K562 (cell line): ENCODE results near the gene CD2. TPM values are rescaled to one million over a fixed set of nuclear protein-coding genes. Genes with fewer than 3 reads are reported as not detected.
A peak's percentile ranks its signal among the peaks of the same experiment; 100 is the strongest.

ENCODE experiments used
- ATF7 ChIP-seq: fragments of 450-650 bp; IDR thresholded peaks from 2 replicates; pipeline ENCODE4 v1.7.1; 2014; ENCODE audit warnings: mild to moderate bottlenecking, moderate library complexity
- FOS ChIP-seq: IDR thresholded peaks from 3 replicates; pipeline ENCODE4 v1.6.1; 2011; ENCODE audit not compliant: insufficient read length; ENCODE audit errors: extremely low read depth
- POLR3G ChIP-seq: IDR thresholded peaks from 2 replicates; pipeline ENCODE4 v1.6.1; 2011; ENCODE audit not compliant: insufficient read length, insufficient replicate concordance; ENCODE audit errors: extremely low read depth
- RBM34 ChIP-seq: fragments of 200-400 bp; formaldehyde crosslinking; IDR thresholded peaks from 2 replicates; pipeline ENCODE4 v1.6.1; 2018; ENCODE audit warnings: low read length, borderline replicate concordance; ENCODE audit not compliant: insufficient read depth
- RREB1 ChIP-seq: fragments of 250-450 bp; sonication (Bioruptor Pico); IDR thresholded peaks from 2 replicates; pipeline ENCODE4 v1.4.0; 2020
- SMARCA5 ChIP-seq: fragments of 450-650 bp; IDR thresholded peaks from 2 replicates; pipeline ENCODE4 v1.6.1; 2016
- SOX6 ChIP-seq: fragments of 450-650 bp; IDR thresholded peaks from 2 replicates; pipeline ENCODE4 v1.6.1; 2014; ENCODE audit warnings: mild to moderate bottlenecking
- ZBTB40 ChIP-seq, 2 experiments: fragments of 450-650 bp in 1 of 2; sonication (generic) in 1 of 2; formaldehyde crosslinking in 1 of 2; IDR thresholded peaks; 2 replicates each; pipeline versions ENCODE4 v1.7.1 to v1.9.0; 2016 to 2022; ENCODE audit warnings: inconsistent platforms in 1 of 2, mild to moderate bottlenecking in 1 of 2, missing genetic modification reagents in 1 of 2
- ZMIZ1 ChIP-seq, 2 experiments: fragments of 150-350 bp in 1 of 2; IDR thresholded peaks; 2 replicates each; pipeline ENCODE4 v1.6.1; 2012 to 2016; ENCODE audit warnings: low read depth in 2 of 2, low read length in 2 of 2, mild to moderate bottlenecking in 1 of 2, moderate library complexity in 1 of 2
- polyA plus RNA-seq, 8 experiments: library from polyadenylated mRNA; depleted of rRNA in 4 of 8; stranded (reverse) in 5 of 8; unstranded in 3 of 8; fragments of >200 nt; fragmentation: Nextera tagmentation in 2 of 8; fragmentation: Illumina TruSeq in 1 of 8; extraction: Ambion mirVana in 2 of 8; extraction: Trizol in 1 of 8; gene quantifications; 2 replicates each; pipeline versions ENCODE4 v1.2.1 to v1.2.3, GENCODE V29; 2011 to 2014; ENCODE audit warnings: inconsistent platforms in 1 of 8, missing spikeins in 1 of 8
- total RNA-seq, 7 experiments: library from RNA; depleted of rRNA in 6 of 7; stranded (reverse); fragments of >200 nt in 6 of 7; fragmentation: Illumina TruSeq in 2 of 7; extraction: Trizol in 2 of 7; gene quantifications; 2 replicates each; pipeline versions ENCODE4 v1.2.1 to v1.2.3, GENCODE V29; 2011 to 2021; ENCODE audit warnings: low replicate concordance in 1 of 7

The CD2 gene
- total and polyA plus RNA-seq, 9 of the 15 experiments (the other 6 are each of a cell fraction or from before 2014, with no cell fraction given) = 0.07 to 0.16 TPM; not detected in 7

GRCh38 chr1:116817582-116818064, 63.4 kb downstream of the CD2 start (continued):
- TF ChIP-seq ZBTB40 (IDR thresholded peaks at IDR 0.05) (no peak), ZBTB40 (CRISPR knock-in tag; IDR thresholded peaks at IDR 0.05) (no peak), POLR3G (no peak), SOX6 (0 out of 2 replicates have a peak, but pooled peaks have one; percentile 33), FOS (no peak), ZMIZ1 (IDR thresholded peaks at IDR 0.05; ENCODE audit: low read depth in 2 of 2, low read length in 2 of 2) (0 out of 4 replicates have a peak, but pooled peaks of 1 of the 2 experiments have one; percentile 24), ATF7 (0 out of 2 replicates have a peak, but pooled peaks have one; percentile 28), SMARCA5 (no peak), RBM34 (no peak), RREB1 (no peak)
